LoVo (cell line): Measurements from ENCODE around the gene MEF2A.

Source experiments
- DNase-seq: peaks from one replicate; pipeline ENCODE4 v3.0.0-alpha.2; 2016; ENCODE audit warnings: low spot score

The MEF2A gene

DNA sequence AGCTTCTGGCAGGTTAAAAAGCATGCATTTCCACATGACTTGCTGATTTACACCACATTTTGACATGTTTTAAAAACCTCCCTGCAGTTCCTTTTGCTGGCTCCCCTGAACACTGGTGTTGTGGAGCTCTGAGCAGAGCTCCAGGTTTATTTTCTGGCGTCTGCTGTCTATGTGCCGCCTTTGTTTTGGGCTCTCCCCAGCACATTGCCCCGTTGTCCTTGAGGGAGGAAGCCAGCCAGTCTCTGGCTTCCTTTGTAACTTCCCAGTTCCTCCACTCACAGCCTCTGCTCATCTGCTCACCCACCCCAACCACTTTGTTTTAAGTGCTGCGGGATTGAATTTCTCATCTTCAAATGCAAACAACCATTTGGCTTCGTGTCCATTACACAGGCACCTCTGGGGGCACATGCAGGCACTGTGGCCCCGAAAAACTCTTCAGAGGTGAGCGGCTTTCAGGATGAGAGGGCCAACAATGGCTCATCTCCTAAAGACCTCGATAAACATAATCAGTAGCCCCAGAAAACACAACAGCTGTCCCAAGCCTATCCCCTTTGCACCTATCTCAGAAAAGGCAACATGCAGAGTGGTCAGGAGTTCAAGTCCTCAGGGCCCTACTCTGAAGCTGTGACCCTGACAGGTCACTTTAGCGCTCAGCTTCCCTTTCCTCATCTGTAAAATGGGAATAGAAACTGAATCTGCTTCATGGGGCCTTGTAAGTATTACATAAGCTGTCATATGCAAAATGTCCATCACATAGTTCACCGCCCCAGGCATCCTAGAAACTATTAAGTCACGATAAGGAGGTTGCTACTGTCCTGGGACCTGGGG is 1.3 kb upstream of the MEF2A start:
- DNase-seq = no peak

DNA sequence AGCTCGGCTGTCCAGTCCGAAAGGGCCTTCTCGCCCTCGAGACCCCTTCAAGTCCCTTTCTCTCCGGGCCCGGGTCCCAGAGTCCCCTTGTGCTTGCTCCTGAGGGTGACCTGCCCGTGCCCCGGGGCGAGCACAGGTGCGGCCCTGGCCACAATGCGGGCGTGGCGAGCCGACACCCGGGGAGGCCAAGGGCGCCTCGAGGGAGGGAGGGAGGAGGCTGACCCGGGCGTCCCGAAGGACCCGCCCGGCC is 810 bp upstream of the MEF2A start:
- no peak for DNase-seq

DNA sequence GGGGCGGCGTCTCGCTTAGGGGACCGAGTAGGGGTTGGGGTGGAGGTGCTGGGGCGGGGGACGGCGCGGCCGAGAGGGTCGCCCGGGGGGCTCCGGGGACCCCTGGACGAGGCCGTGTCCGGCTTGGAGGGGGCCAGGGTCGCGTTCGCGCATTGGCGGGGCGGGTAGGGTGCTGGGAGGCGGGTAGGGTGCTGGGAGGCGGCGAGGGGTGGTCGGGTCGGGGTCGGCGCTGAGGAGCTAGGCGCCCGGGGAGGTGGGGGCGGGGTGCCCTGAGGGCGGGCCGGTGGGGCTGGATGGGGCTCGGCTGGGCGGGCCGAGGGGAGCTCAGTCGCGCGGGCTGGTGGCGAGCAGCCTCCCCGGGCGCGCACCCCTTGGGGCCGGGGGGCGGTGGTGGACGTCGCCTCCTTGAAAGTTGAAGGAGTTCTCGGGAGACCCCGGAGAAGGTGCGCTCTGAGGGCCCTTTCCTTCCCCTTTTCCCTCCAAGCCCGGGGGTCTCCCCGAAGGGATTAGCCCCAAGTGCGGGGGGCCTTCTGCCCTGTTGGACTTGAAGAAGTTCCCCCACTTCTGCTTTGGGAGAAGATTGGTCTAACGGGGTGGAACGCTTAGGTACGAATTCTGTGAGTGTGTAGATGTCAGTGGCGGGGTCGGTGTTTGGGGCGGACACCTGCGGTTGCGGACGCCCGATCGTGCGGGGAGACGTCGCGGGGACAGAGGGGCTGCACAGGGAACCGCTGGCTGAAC is 543 bp downstream of the MEF2A start:
- DNase-seq = no peak

DNA sequence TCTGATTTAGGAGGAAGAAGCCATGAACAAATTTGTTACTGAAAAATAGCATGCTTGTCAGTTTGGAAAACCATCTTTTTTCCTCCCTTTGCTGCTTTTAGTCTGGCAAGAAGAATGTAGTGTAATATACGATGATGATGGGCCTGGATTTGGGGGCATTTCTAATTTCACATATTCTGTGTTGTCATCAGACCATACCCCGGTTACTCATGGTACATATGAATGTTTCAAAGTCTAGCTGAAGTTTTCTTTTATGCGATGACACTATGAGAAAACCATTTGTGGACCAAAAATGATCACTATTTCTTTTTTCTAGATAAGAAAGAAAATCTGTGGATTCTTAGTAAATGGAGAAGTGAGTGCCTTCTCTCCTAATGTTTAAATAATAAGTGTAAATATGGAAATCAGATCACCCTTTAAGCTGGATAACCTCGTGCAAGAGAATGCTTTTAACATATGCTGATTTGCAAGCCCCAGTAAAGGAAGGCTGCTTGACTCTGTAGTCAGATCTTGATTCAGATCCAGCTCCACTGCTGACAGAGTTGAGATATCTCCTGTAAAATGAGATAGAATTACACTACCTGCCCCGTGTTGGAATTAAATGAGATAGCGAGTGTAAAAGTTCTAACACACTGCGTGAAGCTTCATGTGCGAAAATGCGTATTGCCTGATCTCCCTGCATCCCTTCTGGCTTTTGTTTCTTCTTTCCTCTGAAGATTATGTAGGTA is 3.0 kb downstream of the MEF2A start:
- no peak for DNase-seq

DNA sequence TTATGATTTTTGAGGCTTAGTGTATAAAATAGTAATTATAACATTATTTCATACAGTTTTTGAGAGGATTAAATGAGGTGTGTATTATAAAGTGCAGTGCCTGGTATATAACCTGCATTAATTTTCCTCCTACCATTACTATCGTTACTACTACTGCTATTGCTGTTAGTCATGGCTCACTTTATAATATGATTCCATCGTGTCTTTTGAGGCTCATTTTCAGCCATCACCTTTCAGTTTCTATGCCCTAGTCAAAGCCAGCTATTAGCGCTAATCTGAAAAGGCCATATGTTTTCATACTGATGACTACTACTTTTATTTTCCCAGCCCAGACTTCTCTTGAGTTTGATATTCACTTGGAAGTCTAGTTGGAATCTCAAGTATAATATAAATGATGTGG is 5.5 kb downstream of the MEF2A start:
- DNase-seq = no peak

DNA sequence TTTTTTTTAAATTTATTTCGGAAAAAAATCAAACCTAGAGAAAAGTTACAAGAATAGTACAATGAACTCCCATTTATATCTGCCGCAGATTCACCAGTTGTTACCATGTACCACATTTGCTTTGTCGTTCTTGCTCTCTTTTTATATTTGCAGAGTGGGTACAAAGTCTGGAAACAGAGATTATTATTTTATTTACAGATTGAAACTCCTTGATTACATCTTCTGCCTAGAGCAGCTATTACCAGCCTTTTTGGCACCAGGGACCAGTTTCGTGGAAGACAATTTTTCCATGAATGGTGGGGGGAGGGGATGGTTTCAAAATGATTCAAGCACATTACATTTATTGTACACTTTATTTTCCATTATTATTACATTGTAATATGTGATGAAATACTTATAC is 8.3 kb downstream of the MEF2A start:
- DNase-seq = no peak

DNA sequence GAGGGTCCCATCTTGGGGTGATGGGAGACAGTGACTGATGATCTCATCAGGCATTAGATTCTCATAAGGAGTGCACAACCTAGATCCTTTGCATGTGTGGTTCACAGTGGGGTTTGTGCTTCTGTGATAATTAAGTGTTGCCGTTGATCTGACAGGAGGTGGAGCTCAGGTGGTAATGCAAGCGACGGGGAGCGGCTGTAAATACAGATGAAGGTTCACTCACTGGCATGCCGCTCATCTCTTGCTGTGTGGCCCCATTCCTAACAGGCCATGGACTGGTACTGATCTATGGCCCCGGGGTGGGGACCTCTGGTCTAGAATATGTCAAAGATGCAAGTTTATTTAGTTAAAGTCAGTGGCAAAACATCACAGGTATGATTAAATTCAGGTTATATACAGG is 8.7 kb downstream of the MEF2A start:
- DNase-seq = no peak

DNA sequence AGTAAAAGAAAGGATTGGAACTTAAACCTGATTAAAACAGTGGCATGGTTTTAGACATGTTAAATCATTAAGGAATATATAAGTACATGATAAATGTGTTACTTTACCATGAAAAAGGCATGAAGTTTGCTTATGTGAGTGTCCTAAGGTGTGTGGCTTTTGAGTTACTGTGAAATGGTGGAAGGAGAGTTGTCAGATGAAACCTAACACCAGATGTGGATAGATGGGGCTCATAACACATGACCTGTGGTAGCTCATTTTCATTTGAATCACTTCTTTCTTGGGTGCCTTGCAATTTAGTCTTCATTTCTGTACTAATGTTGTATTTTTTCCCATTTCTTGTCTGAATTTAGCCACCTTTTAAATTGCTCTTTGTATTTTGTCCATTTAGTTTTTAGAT is 13.0 kb downstream of the MEF2A start:
- no peak for DNase-seq

DNA sequence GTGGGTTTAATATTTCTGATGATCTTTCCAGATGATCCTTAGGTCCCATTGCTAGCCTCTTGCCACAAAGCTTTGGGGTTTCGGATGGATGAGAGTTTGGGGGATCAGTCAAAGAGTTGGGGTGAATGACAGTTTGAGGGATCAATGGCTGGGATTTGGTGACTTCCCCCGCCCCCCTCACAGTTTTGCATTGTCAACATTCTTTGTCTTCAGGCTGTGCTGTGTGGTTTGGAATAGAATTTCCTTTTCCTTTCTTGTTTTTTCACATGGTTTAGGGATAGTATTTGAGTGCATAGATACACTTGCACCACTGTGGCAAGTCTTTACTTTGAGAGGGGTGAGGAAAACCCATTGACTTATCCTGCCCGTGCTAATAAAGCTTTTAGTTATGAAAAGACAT is 14.3 kb downstream of the MEF2A start:
- DNase-seq = no peak

DNA sequence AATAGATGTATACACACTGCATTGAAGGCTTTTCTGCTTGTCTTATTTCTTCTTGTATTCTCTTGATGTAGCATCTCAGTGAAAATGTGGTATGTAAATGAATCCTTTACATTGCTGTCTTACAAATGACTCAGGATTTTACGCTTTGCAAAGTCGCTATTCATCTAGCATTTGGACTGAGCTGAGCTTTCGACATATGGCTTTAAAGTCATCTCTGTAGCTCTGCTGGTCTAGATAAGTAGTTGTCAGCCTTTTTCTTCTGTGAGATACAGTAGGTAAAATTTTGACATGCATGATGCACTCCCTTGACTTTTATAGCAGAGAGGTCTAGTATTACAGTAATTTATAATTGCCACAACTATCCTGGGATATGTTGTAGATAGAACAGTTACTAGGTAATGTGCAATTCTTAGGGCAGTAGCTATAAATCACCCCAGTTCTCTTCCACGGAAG is 16.8 kb downstream of the MEF2A start:
- no peak for DNase-seq

DNA sequence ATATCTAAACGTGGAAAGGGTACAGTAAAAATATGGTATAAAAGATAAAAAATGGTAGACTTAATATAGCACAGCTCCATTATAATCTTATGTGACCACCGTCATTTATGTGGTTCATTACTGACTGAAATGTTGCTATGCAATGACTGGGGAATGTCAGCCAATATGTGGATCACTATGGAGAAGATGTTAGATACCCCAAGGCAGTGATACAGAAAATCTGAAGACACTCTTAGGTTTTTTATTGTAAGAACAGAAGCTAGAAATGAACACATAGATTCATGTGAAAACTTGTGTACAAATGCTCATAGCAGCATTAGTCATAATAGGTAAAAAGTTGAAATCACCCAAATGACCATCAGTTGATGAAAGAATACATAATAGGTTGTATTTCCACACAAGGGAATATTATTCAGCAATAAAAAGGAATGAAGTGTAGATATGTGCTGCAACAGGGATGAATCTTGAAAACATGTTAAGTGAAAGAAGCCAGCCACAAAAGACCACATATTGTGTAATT is 18.4 kb downstream of the MEF2A start:
- DNase-seq = no peak

DNA sequence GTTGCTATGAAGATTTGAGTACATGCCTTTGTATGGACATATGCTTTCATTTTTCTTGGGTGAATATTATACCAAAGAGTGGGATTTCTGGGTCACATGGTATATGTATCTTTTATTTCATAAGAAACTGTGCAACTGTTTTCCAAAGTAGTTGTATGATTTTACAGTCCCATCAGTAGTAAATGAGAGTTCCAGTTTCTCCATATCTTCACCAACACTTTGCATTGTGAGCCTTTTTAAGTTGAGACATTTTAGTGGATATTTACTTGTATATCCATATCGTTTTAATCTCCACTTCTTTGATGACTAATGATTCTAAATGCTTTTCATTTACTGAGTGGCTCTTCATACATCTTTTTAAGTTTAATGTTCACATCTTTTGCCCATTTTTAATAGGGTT is 20.3 kb downstream of the MEF2A start:
- no peak for DNase-seq

DNA sequence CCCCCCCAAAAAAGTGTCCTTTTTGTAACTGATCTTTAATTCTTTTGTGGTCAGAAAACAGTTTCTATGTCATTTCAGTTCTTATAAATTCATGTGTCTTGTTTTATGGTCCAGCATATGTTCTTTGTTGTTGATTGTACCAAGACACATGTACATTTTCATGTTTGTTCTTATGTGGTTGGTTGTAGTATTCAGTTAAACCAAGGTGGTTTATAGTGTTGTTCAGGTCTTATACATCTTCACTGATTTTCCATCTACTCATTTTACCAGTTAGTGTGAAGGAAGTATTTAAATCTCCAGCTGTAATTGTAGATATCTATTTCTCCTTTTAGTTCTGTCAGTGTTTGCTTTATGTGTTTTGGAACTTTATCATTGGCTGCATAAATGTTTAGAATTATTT is 24.0 kb downstream of the MEF2A start:
- no peak for DNase-seq

DNA sequence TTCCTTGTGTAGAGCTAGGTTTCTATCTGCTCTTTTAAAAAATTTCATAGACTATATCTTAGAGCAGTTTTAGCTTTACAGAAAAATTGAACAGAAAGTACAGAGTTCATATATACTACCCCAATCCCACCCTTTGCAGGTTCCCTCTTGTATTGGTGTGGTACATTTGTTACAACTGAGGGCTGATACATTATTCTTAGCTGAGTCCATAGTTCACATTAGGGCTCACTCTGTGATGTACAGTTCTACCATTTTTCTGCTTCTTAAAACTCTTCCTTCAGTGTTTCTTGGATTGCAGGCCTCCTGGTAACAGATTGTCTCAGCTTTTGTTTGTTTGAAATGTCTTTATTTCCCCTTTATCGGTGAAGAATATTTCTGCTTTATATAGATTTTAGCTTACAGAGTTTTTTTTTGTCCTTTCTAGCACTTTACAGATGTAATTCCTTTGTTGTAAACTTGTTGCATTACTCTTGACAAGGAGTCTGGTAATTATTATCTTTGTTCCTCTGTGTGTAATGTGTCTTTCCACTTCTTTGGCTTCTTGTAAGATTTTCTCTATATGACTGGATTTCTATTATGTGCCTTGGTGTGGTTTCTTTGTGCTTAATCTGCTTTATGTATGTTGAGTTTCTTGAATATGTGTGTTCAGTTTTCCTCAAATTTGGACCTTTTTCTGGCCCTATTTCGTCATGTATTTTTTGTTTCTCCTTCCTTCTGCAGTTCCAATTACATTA is 25.3 kb downstream of the MEF2A start:
- DNase-seq = no peak

DNA sequence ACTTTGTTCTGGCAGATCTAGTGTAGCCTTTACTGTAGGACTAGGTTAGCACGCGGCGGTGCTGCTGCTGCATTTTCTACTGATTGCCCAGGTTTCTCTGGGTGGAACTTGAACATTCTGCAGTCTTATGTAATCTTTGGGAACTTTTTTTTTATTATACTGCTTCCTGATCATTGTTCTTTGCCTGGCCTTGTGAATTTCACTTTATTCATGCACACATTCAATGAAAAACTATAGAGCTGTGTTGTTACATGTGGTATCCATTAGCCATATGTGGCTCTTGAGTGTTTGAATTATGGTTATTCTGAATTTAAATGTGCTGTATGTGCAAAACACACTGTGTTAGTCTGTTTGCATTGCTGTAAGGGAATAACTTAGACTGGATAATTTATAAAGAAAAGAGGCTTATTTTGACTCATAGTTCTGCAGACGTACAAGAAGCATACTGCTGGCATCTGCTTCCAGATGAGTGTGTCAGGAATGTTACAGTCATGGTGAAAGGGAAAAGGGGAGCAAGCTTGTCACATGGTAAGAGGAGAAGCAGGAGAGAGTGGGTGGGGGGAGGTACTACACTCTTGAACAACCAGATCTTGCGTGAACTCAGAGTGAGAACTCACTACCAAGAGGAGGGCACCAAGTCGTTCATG is 26.5 kb downstream of the MEF2A start:
- DNase-seq = no peak

DNA sequence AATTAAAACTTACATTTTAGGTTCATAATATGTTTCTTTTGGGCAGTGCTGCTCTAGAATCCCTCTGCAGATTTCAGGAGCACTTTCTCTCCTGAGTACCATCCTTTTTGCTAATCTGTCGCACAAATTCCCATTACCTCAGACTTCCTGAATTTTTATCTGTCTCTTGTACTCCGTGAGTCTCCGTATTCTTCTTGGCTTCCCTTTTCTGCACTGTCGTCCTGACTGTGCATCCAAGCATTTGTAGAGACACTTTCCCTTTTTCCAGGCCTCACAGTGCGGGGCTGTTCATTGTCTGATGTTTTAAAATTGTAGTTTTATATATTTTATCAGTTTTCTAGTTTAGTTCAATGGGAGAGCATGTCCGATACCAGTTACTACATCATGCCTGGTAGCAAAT is 27.3 kb downstream of the MEF2A start:
- no peak for DNase-seq

DNA sequence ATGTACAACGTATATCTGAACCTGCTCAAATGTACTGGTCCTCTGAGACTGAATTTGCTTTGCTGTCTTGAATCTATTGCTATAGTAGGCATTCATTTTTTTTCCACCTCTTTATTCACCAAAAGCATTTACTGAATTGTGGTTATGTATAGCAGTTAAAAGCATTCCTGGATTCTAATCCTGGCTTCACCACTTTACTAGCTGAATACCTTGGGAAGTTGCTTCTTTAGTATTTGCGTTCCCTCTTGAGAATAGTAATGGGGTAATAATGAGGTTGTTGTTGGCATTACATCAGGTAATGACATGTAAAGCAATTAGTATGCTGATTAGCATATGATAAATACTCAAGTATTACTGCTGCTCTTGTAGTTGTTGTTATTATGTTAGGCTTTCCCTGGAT is 29.1 kb downstream of the MEF2A start:
- DNase-seq = no peak

DNA sequence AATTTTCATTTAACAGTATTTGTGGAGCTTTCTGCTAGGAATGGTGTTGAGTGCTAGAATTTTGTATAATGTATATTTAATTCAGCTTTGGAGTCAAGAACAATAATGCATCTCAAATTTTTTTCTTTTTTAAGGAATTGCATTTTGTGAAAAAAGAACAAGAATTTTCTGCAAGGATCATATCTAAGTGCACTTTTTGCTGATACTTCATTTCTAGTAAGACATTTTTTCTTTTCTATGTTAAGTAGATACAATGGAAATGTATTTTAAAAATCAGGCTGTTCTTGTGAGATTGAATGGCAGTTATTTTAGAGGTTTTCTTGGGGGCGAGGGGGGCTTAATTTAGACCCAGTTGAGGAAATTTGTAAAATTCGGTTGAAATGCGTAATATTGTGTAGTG is 32.5 kb downstream of the MEF2A start:
- DNase-seq = no peak

DNA sequence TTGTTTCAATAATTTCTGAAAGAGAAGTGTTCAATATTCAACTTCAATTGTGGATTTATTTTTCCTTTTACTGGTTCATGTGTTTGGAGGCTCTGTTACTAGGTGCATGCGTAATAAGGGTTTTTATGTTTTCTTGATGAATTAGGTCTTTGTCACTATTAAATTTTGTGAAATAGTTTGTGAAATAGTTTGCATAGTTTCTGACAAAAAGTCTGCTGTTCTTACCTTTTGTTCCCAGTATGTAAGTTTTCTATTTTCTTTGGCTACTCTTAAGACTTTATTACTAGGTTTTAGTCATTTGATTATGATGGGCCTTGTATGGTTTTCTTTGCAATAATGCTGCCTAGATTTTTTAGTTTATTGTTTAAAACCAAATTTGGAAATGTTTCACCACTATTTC is 38.0 kb downstream of the MEF2A start:
- DNase-seq = no peak

DNA sequence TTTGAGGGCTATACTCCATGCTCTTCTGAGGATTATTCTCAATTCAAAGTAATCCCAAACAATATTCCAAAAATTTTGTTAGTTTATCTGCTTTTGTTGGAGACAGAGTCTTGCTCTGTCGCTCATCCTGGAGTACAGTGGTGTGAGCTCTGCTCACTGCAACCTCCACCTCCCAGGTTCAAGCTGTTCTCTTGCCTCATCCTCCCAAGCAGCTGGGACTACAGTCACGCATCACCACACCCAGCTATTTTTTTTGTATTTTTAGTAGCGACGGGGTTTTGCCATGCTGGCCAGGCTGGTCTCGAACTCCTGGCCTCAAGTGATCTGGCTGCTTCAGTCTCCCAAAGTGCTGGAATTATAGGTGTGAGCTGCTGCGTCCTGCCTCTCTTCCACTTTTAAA is 39.1 kb downstream of the MEF2A start:
- DNase-seq = no peak

DNA sequence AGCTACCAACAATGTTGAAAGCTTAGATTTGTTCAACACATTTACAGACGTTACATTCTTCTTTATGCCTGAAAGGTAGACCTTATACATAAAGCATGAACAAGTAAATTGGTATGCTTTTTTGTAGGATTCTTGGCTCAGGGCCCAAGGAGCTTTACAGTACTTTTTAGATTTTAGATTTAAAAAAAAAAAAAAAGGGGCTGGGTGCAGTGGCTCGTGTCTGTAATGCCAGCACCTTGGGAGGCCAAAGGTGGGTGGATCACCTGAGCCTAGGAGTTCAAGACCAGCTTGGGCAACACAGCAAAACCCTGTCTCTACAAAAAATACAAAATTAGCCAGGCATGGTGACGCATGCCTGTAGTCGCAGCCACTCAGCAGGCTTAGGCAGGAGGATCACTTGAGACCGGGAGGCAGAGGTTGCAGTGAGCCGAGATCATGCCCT is 39.7 kb downstream of the MEF2A start:
- DNase-seq = no peak

DNA sequence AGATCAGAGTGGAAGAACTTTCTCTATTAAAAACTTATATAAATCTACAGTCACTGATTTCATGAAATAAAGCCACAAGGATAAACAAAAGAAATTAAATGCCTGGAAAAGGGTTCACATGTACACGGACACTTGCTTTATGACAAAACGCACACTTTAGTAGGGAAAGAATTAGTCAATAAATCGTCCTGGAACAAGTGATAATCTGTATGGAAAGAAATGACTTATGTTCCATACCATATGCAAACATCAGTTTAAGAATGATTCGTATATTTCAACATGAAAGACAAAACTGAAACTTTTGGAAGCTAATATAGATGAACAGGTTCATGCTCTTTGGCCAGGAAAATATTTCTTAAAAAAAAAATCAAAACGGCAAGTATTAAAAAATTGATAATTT is 40.2 kb downstream of the MEF2A start:
- DNase-seq = no peak
